Suprapubic skin (tissue), 4 donors: Measurements from ENCODE around the gene ADD3. TPM values are rescaled to one million over a fixed set of nuclear protein-coding genes. Genes with fewer than 3 reads are reported as not detected.
"Not testable (repeated sequence)": the region's sequence is repeated elsewhere in the genome, so short reads cannot be mapped to it uniquely, and the experiment has no call there.

Experiments used
- DNase-seq, 2 donors: peaks; one replicate each; pipeline ENCODE4 v3.0.0-alpha.2; 2019; ENCODE audit warnings: low spot score in 2 of 2
- H3K27ac ChIP-seq: fragments of 200-600 bp; sonication (generic); one replicate; pipeline ENCODE4 v1.5.1; 2019
- H3K27me3 ChIP-seq: fragments of 200-600 bp; sonication (generic); one replicate; pipeline ENCODE4 v1.5.1; 2019
- H3K36me3 ChIP-seq: fragments of 200-600 bp; sonication (generic); one replicate; pipeline ENCODE4 v1.5.1; 2019
- H3K4me1 ChIP-seq: fragments of 200-600 bp; sonication (generic); one replicate; pipeline ENCODE4 v1.5.1; 2019
- H3K4me3 ChIP-seq: fragments of 200-600 bp; sonication (generic); one replicate; pipeline ENCODE4 v1.5.1; 2019; ENCODE audit warnings: mild to moderate bottlenecking
- H3K9me3 ChIP-seq: fragments of 200-600 bp; sonication (generic); one replicate; pipeline ENCODE4 v1.5.1; 2019
- EP300 ChIP-seq: sonication (generic); formaldehyde crosslinking; IDR thresholded peaks from one replicate; pipeline ENCODE4 v1.6.1; 2017; ENCODE audit warnings: antibody characterized with exemption
- POLR2A ChIP-seq, 2 donors: fragments of 450-650 bp; IDR thresholded peaks; one replicate each; pipeline ENCODE4 v1.6.1; 2017; ENCODE audit warnings: antibody characterized with exemption in 2 of 2, mild to moderate bottlenecking in 2 of 2, moderate library complexity in 2 of 2
- POLR2AphosphoS5 ChIP-seq, 3 donors: sonication (generic); formaldehyde crosslinking; IDR thresholded peaks; one replicate each; pipeline ENCODE4 v1.6.1; 2017; ENCODE audit warnings: antibody characterized with exemption in 3 of 3
- WGBS: methylation state at CpG from one replicate; pipeline ENCODE4 v1.1.5; 2018; 5-methylcytosine and 5-hydroxymethylcytosine counted together
- total RNA-seq, 4 donors: library from RNA; depleted of rRNA; stranded (reverse); fragments of >200 nt; gene quantifications; one replicate each; pipeline ENCODE4 v1.1.0, GENCODE V29; 2016
- TF ChIP-seq, protein P1 (sequence below), 2 donors: fragments of 200-600 bp in 1 of 2; fragments of 450-650 bp in 1 of 2; sonication (generic) in 1 of 2; IDR thresholded peaks; one replicate each; pipeline ENCODE4 v1.5.1; 2016 to 2019; ENCODE audit warnings: antibody characterized with exemption in 2 of 2, mild to moderate bottlenecking in 1 of 2, moderate library complexity in 1 of 2

ADD3 gene
- total RNA-seq, 4 donors from 2014 or later, result 72.6 to 335 (median 279) TPM

DNA sequence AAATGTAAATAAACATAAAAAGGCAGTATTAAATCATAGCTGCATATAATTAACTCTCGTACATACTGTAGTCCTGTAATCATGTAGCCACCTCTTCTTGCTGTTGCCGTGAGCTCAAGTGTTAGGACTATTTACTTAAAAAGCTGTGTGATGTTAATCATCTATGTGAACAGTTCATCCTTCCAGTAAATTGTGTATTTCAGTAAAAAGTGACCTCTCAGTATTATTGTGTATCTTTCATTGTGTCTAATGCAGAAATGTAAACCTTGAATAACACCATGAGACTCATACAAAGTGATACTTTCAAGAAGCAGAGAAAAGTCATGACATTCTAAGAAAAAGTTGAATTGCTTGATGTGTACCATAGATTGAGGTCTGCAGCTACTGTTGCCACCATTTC is 38.0 kb downstream of the ADD3 start:
- no peak overlapping the region for H3K27ac ChIP-seq
- H3K36me3 ChIP-seq, result no peaks in the 10 kb centered on the region
- no peaks in the 10 kb centered on the region for H3K27me3 ChIP-seq
- WGBS, result 78% methylated on average over 2 of the region's 2 CpGs
- no peak overlapping the region for H3K4me3 ChIP-seq
- H3K4me1 ChIP-seq, result peaks cover 6% of the 10 kb centered on the region
- TF ChIP-seq, protein P1, sequence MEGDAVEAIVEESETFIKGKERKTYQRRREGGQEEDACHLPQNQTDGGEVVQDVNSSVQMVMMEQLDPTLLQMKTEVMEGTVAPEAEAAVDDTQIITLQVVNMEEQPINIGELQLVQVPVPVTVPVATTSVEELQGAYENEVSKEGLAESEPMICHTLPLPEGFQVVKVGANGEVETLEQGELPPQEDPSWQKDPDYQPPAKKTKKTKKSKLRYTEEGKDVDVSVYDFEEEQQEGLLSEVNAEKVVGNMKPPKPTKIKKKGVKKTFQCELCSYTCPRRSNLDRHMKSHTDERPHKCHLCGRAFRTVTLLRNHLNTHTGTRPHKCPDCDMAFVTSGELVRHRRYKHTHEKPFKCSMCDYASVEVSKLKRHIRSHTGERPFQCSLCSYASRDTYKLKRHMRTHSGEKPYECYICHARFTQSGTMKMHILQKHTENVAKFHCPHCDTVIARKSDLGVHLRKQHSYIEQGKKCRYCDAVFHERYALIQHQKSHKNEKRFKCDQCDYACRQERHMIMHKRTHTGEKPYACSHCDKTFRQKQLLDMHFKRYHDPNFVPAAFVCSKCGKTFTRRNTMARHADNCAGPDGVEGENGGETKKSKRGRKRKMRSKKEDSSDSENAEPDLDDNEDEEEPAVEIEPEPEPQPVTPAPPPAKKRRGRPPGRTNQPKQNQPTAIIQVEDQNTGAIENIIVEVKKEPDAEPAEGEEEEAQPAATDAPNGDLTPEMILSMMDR (IDR thresholded peaks at IDR 0.05), result no peak
- TF ChIP-seq POLR2A (IDR thresholded peaks at IDR 0.05) (no peak), EP300 (no peak), POLR2AphosphoS5 (IDR thresholded peaks at IDR 0.05) (no peak)
- H3K9me3 ChIP-seq, result no peaks in the 10 kb centered on the region
- DNase-seq, result no peak

DNA sequence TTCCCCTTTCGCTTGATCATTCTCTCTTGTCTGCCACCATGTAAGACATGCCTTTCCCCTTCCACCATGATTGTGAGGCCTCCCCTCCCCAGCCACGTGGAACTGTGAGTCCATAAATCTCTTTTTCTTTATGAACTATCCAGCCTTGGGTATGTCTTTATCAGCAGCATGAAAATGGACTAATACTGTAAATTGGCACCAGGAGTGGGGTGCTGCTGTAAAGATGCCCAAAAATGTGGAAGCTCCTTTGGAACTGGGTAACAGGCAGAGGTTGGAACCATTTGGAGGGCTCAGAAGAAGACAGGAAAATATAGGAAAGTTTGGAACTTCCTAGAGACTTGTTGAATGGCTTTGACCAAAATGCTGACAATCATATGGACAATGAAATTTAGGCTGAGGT is 40.4 kb downstream of the ADD3 start:
- H3K27me3 ChIP-seq, DNase-seq, H3K27ac ChIP-seq, H3K4me1 ChIP-seq, H3K9me3 ChIP-seq, H3K4me3 ChIP-seq, H3K36me3 ChIP-seq: not testable (repeated sequence)
- WGBS, result 96% methylated on average over 2 of the region's 2 CpGs

DNA sequence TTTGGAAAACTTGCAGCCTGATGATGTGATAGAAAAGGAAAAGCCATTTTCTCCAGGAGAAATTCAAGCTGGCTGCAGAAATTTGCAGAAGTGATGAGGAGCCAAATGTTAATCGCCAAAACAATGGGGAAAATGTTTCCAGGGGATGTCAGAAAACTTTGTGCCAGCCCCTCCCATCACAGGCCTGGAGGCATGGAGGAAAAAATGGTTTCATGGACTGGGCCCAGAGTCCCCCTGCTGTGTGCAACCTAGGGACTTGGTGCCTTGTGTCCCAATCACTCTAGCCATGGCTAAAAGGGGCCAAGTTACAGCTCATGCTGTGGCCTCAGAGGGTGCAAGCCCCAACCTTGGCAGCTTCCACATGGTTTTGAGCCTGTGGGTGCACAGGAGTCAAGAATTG is 41.0 kb downstream of the ADD3 start:
- 58% methylated on average over 1 of the region's 1 CpG for WGBS
- Histone ChIP-seq H3K27ac (no peak overlapping the region), H3K4me1 (peaks cover 6% of the 10 kb centered on the region), H3K27me3 (no peaks in the 10 kb centered on the region), H3K9me3 (no peaks in the 10 kb centered on the region), H3K4me3 (no peak overlapping the region), H3K36me3 (no peaks in the 10 kb centered on the region)
- no peak for DNase-seq
- TF ChIP-seq POLR2AphosphoS5 (IDR thresholded peaks at IDR 0.05) (no peak), POLR2A (IDR thresholded peaks at IDR 0.05) (no peak), EP300 (no peak)
- TF ChIP-seq, protein P1 (IDR thresholded peaks at IDR 0.05), result no peak

DNA sequence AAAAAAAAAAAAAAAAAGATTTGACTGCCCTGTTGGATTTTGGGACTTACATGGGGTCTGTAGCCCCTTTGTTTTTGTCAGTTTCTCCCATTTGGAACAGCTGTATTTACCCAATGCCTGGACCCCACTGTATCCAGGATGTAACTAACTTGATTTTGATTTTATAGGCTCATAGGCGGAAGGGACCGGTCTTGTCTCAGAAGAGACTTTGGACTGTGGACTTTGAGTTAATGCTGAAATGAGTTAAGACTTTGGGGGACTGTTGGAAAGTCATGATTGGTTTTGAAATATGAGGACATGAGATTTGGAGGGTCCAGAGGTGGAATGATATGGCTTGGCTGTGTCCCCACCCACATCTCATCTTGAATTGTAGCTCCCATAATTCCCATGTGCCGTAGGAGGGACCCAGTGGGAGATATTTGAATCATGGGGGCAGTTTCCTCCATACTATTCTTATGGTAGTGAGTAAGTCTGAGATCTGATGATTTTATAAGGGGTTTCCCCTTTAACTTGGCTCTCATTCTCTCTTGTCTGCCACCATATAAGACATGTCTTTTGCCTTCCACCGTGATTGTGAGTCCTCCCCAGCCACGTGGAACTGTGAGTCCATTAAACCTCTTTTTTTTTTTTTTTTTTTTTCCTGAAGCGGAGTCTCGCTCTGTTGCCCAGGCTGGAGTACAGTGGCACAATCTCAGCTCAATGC is 42.3 kb downstream of the ADD3 start:
- H3K9me3 ChIP-seq, H3K4me3 ChIP-seq, H3K27ac ChIP-seq, H3K36me3 ChIP-seq, H3K4me1 ChIP-seq, H3K27me3 ChIP-seq, DNase-seq: not testable (repeated sequence)
- WGBS, result 93% methylated on average over 7 of the region's 7 CpGs

DNA sequence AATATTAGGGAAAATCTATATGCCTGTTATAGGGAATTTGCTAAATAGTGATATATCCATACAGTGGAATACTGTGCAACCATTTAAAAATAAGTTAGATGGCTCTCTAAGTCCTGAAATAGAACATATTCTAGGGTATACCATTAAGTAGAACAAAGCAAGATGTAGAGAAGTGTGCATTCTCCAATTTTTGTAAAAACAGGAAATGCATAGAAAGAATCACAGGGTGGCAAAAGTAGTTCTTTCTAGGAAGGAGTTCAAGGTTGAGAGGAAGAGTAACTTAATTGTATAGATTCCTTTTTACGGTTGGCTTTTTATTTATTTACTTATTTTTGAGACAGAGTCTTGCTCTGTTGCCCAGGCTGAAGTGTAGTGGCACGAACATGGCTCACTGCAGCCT is 43.7 kb downstream of the ADD3 start:
- Histone ChIP-seq H3K4me3 (no peak overlapping the region), H3K27ac (no peak overlapping the region), H3K27me3 (no peaks in the 10 kb centered on the region), H3K36me3 (no peaks in the 10 kb centered on the region), H3K4me1 (peaks cover 6% of the 10 kb centered on the region), H3K9me3 (no peaks in the 10 kb centered on the region)
- no peak for DNase-seq
- TF ChIP-seq POLR2A (IDR thresholded peaks at IDR 0.05) (no peak), EP300 (no peak), POLR2AphosphoS5 (IDR thresholded peaks at IDR 0.05) (no peak)
- TF ChIP-seq, protein P1 (IDR thresholded peaks at IDR 0.05), result no peak
- 91% methylated on average over 2 of the region's 2 CpGs for WGBS

DNA sequence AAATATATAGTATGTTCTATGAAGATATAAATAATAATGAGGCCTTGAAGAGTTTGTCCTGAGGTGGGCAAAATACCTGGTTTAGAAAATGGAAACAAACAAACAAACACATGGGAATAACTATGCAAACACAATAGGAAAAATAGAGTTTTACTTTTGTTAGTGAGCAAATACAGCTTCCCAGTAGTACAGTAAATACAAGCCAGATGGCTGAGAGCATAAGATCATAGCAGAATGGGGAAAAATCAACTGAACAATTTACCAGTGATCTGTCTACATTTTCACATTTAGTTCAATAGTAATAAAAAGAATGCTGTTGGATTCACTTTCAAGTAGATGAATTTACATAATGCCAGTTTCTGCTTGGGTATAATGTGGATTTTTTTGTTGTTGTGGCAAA is 45.1 kb downstream of the ADD3 start:
- no peaks in the 10 kb centered on the region for H3K36me3 ChIP-seq
- H3K4me1 ChIP-seq, result peaks cover 16% of the 10 kb centered on the region
- H3K4me3 ChIP-seq, result no peak overlapping the region
- H3K27ac ChIP-seq, result no peak overlapping the region
- no peak for DNase-seq
- H3K9me3 ChIP-seq, result no peaks in the 10 kb centered on the region
- TF ChIP-seq, protein P1 (IDR thresholded peaks at IDR 0.05), result no peak
- no peak for TF ChIP-seq POLR2AphosphoS5 (IDR thresholded peaks at IDR 0.05)
- TF ChIP-seq POLR2A (IDR thresholded peaks at IDR 0.05), result no peak
- TF ChIP-seq EP300, result no peak
- H3K27me3 ChIP-seq, result no peaks in the 10 kb centered on the region
